HAP-1 (cell line): ENCODE measurements around the gene TMEM62.
A peak's percentile ranks its signal among the peaks of the same experiment; 100 is the strongest.
"Not testable (repeated sequence)": the region's sequence is repeated elsewhere in the genome, so short reads cannot be mapped to it uniquely, and the experiment has no call there.

ENCODE experiments used
- DNase-seq, 2 experiments: peaks; one replicate each; pipeline ENCODE4 v3.0.0-alpha.2; 2016 to 2020; ENCODE audit warnings: low spot score in 2 of 2
- H3K27me3 ChIP-seq: fragments of 250-450 bp; sonication (Bioruptor Pico); 2 replicates; pipeline ENCODE4 v1.5.1; 2020; ENCODE audit warnings: low read depth, mild to moderate bottlenecking, moderate library complexity
- H3K36me3 ChIP-seq: fragments of 250-450 bp; sonication (Bioruptor Pico); replicated peaks from 2 replicates; pipeline ENCODE4 v1.5.1; 2020; ENCODE audit warnings: mild to moderate bottlenecking
- H3K4me1 ChIP-seq: fragments of 250-450 bp; sonication (Bioruptor Pico); 2 replicates; pipeline ENCODE4 v1.5.1; 2020; ENCODE audit warnings: mild to moderate bottlenecking
- H3K4me3 ChIP-seq: fragments of 250-450 bp; sonication (Bioruptor Pico); 2 replicates; pipeline ENCODE4 v1.5.1; 2020; ENCODE audit warnings: mild to moderate bottlenecking, moderate library complexity
- H3K9me3 ChIP-seq: fragments of 250-450 bp; sonication (Bioruptor Pico); 2 replicates; pipeline ENCODE4 v1.5.1; 2020; ENCODE audit warnings: mild to moderate bottlenecking, moderate library complexity
- in situ Hi-C: fragments of 300-500 bp; cut with MboI; formaldehyde crosslinking; loops from 3 replicates; pipeline ENCODE4 v1.14.3; 2020; ENCODE audit warnings: low sequenced_read_pairs, inconsistent platforms, mixed read lengths

TMEM62 gene

DNA sequence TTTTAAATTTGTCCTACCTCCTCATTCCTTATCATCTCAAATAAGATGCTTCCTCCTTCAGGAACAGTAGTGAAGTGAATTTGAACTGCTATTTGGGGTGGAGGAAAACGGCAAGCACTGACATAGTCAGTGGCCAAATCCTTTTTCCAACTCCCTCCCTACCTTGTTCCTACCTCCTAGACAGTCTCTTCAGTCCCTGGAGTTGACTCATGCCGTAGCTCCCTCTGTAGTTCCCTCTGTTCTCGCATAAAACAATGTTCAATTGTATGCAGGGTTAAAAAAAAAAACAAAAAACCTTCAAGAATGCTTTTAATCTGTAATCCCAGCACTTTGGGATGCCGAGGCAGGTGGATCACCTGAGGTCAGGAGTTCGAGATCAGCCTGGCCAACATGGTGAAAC is 29.0 kb upstream of the TMEM62 start:
- H3K4me3 ChIP-seq: peak overlapping the region; percentile 85

DNA sequence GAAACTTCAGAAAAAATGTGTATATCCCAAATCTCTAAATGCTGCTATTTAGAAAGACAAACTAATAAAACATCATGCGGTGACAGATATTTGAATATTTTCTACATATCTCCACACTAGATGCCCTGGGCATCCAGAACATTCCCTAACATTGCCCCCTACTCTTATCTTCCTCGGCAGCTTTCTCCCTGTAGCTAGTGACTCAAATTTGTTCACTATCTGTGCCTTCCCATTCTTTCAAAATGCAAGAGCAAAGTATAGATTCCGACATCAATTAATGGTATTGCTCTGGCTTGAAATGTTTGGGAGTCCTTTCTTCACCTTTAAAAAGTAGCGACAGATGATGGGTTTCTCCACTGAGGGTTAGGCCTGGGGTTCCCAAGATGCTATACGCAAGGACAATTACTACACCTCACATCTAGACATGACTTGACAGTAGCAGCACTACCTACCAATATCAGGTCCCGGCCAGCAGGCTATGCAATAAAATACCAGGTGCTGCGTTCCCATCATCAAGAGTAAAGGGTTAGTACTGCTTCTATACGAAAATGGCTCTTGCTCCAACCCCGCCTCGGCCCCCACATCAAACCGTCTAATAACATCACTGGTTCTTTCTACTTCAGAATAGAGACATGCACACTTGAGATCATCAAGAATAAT is 28.2 kb upstream of the TMEM62 start:
- DNase-seq: peak in 1 of 2 experiments; percentile 15
- H3K36me3 ChIP-seq: peaks cover 13% of the 10 kb centered on the region
- no peaks in the 10 kb centered on the region for H3K9me3 ChIP-seq
- H3K4me1 ChIP-seq: peaks cover 17% of the 10 kb centered on the region
- in situ Hi-C loops: no loop called here
- peak overlapping the region; percentile 85 for H3K4me3 ChIP-seq
- no peaks in the 10 kb centered on the region for H3K27me3 ChIP-seq

More for the DNA sequence above, 29.0 kb upstream of the TMEM62 start:
- H3K27me3 ChIP-seq: no peaks in the 10 kb centered on the region
- no peaks in the 10 kb centered on the region for H3K9me3 ChIP-seq
- no peak for DNase-seq
- peaks cover 14% of the 10 kb centered on the region for H3K36me3 ChIP-seq
- H3K4me1 ChIP-seq: peaks cover 17% of the 10 kb centered on the region
- in situ Hi-C loops: no loop called here

DNA sequence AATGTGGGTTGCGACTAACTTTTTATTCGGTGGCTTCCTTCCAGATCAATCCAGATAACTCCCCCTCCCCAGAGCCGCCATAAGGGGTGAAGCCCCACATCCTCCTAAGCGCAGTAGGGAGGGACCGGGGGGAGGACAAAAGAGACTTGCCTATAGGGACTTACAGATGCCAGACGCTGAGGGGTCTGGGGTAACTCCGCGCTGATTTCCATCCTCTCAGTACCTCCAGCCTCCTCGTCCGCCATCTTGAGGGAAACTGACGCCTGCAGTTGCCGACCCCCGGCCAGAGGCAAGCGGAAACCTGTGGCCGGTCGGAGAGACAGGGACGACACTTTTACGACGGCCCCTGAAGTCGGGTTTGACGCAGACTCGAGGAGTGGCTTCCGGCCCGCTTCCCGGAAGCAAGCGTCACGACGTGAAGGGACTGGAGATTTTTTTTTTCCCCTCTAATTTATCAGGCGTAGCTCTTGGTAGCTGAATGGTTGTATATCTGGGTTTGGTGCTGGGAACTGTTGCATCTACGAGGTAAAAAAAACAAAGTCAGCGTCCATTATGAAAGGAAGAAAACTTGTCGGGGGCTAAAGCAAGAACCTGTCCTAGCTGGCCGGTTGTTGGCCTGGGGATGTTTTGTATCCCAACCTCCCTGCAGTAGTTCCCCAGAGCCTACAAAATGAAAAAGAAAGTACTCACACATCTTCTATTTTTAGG is 27.5 kb upstream of the TMEM62 start, which contains the start of gene UBR1:
UBR1 (minus strand) TSS at position 261 of the 708 bp plus-strand sequence; CDS start at position 245, 16 bp downstream.
- no peaks in the 10 kb centered on the region for H3K27me3 ChIP-seq
- peaks cover 17% of the 10 kb centered on the region for H3K4me1 ChIP-seq
- H3K9me3 ChIP-seq: no peaks in the 10 kb centered on the region
- peaks cover 13% of the 10 kb centered on the region for H3K36me3 ChIP-seq
- in situ Hi-C loops: no loop called here
- DNase-seq: peak; percentile 93 to 94
- peak within 1 kb of the TSS; percentile 85 for H3K4me3 ChIP-seq

DNA sequence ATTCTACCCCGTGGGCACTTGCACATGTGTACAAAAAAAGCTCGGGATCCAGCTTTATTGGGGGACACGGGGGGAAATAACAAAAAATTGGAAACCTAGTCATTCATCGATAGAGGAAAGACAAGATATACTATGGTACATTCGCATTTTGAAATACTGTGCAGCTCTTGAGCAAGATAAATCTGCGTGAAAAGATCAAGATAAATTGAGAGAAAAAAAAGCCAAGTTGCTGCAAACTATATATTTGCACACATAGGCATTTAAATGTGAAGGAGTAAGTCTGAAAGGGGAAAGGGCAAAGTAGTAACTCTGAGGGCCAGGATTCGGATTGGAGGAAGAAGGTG is 26.9 kb upstream of the TMEM62 start:
- Histone ChIP-seq H3K36me3 (peaks cover 13% of the 10 kb centered on the region), H3K27me3 (no peaks in the 10 kb centered on the region), H3K4me1 (peaks cover 17% of the 10 kb centered on the region), H3K4me3 (peak overlapping the region; percentile 85), H3K9me3 (no peaks in the 10 kb centered on the region)
- in situ Hi-C loops: no loop called here
- DNase-seq: no peak

DNA sequence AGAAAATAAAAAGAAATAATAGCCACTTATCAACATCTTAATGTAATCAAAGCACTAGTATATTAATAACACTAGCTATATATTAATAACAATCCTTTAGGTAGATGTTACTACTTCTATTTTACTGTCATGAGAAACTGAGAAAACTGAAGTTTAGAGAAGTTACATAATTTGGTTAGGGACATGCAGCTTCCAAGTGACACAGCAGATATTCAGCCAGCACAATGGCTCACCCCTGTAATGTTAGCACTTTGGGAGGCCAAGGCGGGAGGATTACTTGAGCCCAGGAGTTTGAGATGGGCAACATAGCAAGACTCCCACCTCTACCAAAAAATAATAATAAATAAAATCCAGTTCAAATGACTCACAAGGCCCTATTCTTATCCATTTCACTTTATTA is 25.6 kb upstream of the TMEM62 start:
- H3K9me3 ChIP-seq: no peaks in the 10 kb centered on the region
- no peaks in the 10 kb centered on the region for H3K27me3 ChIP-seq
- H3K36me3 ChIP-seq: peaks cover 8% of the 10 kb centered on the region
- in situ Hi-C loops: no loop called here
- DNase-seq: no peak
- H3K4me3 ChIP-seq: no peak overlapping the region
- H3K4me1 ChIP-seq: peaks cover 17% of the 10 kb centered on the region

DNA sequence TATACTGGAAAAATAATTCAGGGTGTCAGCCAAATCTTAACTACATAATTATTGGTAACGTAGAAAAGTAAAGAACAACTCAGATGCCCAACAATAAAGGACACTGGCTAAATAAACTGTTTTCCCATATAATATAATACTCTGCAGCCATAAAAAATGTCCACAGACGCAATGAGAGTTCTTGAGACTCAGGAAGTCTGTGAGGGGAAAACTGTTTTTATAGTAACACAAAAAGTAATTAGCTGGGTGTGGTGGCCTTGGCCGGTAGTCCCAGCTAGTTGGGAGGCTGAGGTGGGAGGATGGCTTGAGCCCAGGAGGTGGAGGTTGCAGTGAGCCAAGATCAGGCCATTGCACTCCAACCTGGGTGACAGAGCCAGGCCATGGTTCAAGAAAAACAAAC is 22.0 kb upstream of the TMEM62 start:
- Histone ChIP-seq H3K9me3 (no peaks in the 10 kb centered on the region), H3K4me3 (no peak overlapping the region), H3K27me3 (no peaks in the 10 kb centered on the region), H3K36me3 (no peaks in the 10 kb centered on the region), H3K4me1 (peaks cover 6% of the 10 kb centered on the region)
- in situ Hi-C loops: no loop called here
- no peak for DNase-seq

DNA sequence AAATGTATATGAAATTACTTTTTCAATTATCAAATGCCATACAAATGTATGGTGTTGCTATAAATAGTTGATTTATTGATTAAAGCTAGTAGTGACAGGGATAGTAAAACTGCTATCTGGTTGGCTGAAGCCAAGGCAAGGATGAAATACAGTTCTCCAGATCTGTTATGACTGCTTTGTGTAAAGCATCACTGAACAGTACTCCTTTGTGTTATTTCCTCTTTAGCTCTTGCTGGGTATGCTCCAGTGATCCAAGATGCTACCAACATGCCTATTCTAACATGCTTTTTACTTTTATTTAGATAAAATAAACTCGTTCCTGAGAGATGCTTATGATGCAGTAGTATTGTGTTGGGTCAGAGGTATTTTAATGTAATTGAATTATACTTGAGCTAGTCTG is 15.1 kb upstream of the TMEM62 start:
- no peak for DNase-seq
- in situ Hi-C loops: no loop called here
- H3K4me3 ChIP-seq: no peak overlapping the region
- peaks cover under 1% of the 10 kb centered on the region for H3K4me1 ChIP-seq
- peaks cover 8% of the 10 kb centered on the region; the same call in 1 of the 2 replicates for H3K27me3 ChIP-seq
- H3K9me3 ChIP-seq: no peaks in the 10 kb centered on the region
- H3K36me3 ChIP-seq: no peaks in the 10 kb centered on the region

DNA sequence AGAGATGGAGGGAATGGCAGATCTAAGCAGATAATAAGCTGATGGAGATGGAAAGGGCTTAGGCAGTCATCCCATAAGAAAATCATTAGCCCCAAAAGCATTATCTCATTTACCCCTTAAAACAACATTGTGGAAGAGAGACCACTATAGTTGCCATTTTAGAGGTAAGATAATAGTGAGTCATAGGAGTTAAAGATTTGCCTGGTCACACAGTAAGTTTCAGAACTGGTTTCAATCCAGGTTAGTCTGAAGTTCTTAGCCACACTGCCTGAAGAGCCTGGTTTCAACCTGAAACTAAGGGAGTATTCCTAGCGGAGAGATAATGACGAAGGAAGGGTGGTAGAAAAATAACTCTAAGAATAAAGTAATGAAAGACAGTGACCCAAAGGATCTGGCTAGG is 14.6 kb upstream of the TMEM62 start:
- Histone ChIP-seq H3K36me3 (no peaks in the 10 kb centered on the region), H3K27me3 (peaks cover 8% of the 10 kb centered on the region; the same call in 1 of the 2 replicates), H3K4me3 (no peak overlapping the region), H3K9me3 (no peaks in the 10 kb centered on the region), H3K4me1 (peaks cover 4% of the 10 kb centered on the region)
- in situ Hi-C loops: no loop called here
- no peak for DNase-seq

DNA sequence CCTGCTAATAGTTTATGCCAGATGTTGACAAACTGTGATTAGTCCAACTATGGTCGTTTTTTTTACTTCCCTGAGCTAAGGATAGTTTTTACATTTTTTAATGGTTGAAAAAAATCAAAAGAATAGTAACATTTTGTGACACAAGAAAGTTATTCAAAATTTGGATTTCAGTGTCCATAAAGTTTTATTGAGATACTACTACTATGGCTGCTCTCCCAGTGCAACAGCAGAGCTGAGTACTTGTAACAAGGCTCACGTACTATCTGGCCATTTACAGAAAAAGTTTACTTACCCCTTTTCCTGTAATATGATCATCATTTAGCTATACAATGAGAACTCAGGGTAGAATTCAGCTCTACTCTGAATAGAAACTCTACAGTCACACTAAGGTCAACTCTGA is 11.5 kb upstream of the TMEM62 start:
- in situ Hi-C loops: no loop called here

DNA sequence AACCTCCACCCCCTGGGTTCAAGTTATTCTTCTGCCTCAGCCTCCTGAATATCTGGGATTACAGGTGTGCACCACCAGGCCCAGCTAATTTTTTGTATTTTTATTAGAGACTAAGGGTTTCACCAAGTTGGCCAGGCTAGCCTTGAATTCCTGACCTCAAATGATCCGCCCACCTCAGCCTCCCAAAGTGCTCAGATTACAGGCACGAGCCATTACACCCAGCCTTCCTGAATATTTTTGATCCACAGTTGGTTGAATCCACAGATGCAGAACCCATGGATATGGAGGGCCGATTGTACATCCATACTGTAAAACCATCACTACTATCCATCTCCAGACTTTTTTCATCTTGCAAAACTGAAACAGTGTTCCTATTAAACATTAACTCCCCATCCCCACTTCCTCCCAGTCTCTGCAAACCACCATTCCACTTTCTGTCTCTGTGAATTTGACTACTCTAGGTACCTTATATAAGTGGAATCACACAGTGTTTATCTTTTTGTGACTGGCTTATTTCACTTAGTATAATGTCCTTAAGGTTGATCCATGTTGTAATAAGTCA is 8.2 kb upstream of the TMEM62 start:
- Histone ChIP-seq H3K27me3 (no peaks in the 10 kb centered on the region), H3K4me1 (peaks cover 4% of the 10 kb centered on the region), H3K9me3 (0 out of 2 replicates have a peak, but pooled peaks cover 4% of the 10 kb centered on the region), H3K36me3 (no peaks in the 10 kb centered on the region), H3K4me3 (no peak overlapping the region)
- in situ Hi-C loops: no loop called here
- DNase-seq: no peak

More for the DNA sequence above, 11.5 kb upstream of the TMEM62 start:
- H3K9me3 ChIP-seq: no peaks in the 10 kb centered on the region
- no peak overlapping the region for H3K4me3 ChIP-seq
- H3K36me3 ChIP-seq: no peaks in the 10 kb centered on the region
- H3K4me1 ChIP-seq: peaks cover 4% of the 10 kb centered on the region
- DNase-seq: no peak
- H3K27me3 ChIP-seq: peaks cover 8% of the 10 kb centered on the region; the same call in 1 of the 2 replicates

DNA sequence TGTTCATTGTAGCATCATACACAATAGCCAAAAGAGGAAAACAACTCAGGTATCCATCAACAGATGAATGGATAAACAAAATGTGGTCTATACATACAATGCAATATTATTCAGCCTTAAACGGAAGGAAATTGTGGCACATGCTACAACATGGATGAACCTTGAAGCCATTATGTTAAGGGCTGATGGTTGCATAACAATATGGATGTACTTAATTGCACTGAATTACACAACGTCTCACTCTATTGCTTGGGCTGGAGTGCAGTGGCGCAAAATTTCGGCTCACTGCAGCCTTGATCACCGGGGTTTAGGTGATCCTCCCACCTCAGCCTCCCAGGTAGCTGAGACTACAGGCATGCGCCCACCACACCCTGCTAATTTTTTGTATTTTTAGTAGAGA is 7.0 kb upstream of the TMEM62 start:
- DNase-seq: no peak
- H3K4me1 ChIP-seq: peaks cover 4% of the 10 kb centered on the region
- H3K4me3 ChIP-seq: no peak overlapping the region
- no peaks in the 10 kb centered on the region for H3K36me3 ChIP-seq
- in situ Hi-C loops: no loop called here
- H3K27me3 ChIP-seq: no peaks in the 10 kb centered on the region
- H3K9me3 ChIP-seq: 0 out of 2 replicates have a peak, but pooled peaks cover 4% of the 10 kb centered on the region

DNA sequence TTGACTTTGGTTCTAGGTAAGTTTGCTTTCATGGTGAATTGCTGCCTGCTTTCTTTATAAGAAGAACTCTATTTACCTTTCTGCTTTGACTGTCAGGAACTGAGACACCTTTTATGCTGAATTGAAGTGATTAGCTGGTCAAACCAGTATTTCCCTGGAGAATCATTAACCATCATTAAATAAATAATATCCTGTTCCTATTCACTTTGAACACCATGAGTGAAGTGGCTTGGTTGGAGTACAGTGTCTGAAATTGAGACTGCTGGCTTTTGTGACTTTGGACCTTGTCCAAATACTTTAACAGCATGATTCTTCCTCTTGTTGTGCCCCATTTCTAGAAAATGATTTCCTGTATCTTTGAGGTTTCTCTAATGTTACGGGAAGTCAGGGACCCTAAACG is 5.6 kb upstream of the TMEM62 start:
- H3K36me3 ChIP-seq: no peaks in the 10 kb centered on the region
- H3K4me1 ChIP-seq: peaks cover 7% of the 10 kb centered on the region
- DNase-seq: no peak
- 0 out of 2 replicates have a peak, but pooled peaks cover 4% of the 10 kb centered on the region for H3K9me3 ChIP-seq
- H3K4me3 ChIP-seq: no peak overlapping the region
- in situ Hi-C loops: no loop called here
- H3K27me3 ChIP-seq: no peaks in the 10 kb centered on the region

DNA sequence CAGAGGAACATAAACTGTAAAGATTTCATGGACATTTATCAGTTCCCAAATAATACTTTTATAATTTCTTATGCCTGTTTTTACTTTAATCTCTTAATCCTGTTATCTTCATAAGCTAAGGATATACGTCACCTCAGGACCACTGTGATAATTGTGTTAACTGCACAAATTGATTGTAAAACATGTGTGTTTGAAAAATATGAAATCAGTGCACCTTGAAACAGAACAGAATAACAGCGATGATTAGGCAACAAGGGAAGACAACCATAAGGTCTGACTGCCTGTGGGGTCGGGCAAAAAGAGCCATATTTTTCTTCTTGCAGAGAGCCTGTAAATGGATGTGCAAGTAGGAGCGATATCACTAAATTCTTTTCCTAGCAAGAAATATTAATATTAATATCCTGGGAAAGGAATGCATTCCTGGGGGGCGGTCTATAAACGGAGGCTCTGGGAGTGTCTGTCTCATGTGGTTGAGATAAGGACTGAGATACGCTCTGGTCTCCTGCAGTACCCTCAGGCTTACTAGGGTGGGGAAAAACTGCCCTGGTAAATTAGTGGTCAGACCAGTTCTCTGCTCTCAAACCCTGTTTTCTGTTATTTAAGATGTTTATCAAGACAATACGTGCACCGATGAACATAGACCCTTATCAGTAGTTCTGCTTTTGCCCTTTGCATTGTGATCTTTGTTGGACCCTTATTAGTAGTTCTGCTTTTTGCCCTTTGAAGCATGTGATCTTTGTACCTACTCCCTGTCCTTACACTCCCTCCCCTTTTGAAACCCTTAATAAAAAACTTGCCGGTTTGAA is 5.0 kb upstream of the TMEM62 start:
- H3K27me3 ChIP-seq, H3K4me3 ChIP-seq, in situ Hi-C loops, H3K36me3 ChIP-seq, H3K9me3 ChIP-seq, H3K4me1 ChIP-seq, DNase-seq: not testable (repeated sequence)
